GM21526 (cell line): ENCODE results near the gene MYT1.
"Not testable (repeated sequence)": the region's sequence is repeated elsewhere in the genome, so short reads cannot be mapped to it uniquely, and the experiment has no call there.

Experiments
- ATAC-seq: cut with Tn5 transposase; IDR thresholded peaks from one replicate; pipeline ENCODE4 v1.9.1; 2021; ENCODE audit warnings: moderate library complexity; ENCODE audit not compliant: unreplicated experiment, low FRiP score

MYT1 gene

GRCh38 chr20:64166721-64167615, 2.7 kb downstream of the MYT1 start:
- ATAC-seq: no peak

GRCh38 chr20:64167676-64168075, 3.4 kb downstream of the MYT1 start:
- no peak for ATAC-seq

- no peak for ATAC-seq
Observed at GRCh38 chr20:64168381-64169090, 4.3 kb downstream of the MYT1 start.

- no peak for ATAC-seq
Observed at GRCh38 chr20:64169091-64169560, 4.9 kb downstream of the MYT1 start.

- no peak for ATAC-seq
Observed at GRCh38 chr20:64171211-64171610, 7.0 kb downstream of the MYT1 start.

GRCh38 chr20:64173116-64173515, 8.9 kb downstream of the MYT1 start:
- no peak for ATAC-seq

- no peak for ATAC-seq
Observed at GRCh38 chr20:64176551-64176950, 12.3 kb downstream of the MYT1 start.

GRCh38 chr20:64176971-64177370, 12.7 kb downstream of the MYT1 start:
- ATAC-seq: no peak

- no peak for ATAC-seq
Observed at GRCh38 chr20:64177384-64177783, 13.1 kb downstream of the MYT1 start.

GRCh38 chr20:64177787-64178186, 13.5 kb downstream of the MYT1 start:
- ATAC-seq: no peak

GRCh38 chr20:64178925-64179324, 14.7 kb downstream of the MYT1 start:
- ATAC-seq: not testable (repeated sequence)

GRCh38 chr20:64179805-64180204, 15.6 kb downstream of the MYT1 start:
- ATAC-seq: no peak

- ATAC-seq: no peak
Observed at GRCh38 chr20:64180673-64181072, 16.4 kb downstream of the MYT1 start.

- ATAC-seq: no peak
Observed at GRCh38 chr20:64181391-64181790, 17.1 kb downstream of the MYT1 start.

- ATAC-seq: no peak
Observed at GRCh38 chr20:64182146-64182865, 18.1 kb downstream of the MYT1 start.

GRCh38 chr20:64183313-64183712, 19.1 kb downstream of the MYT1 start:
- no peak for ATAC-seq

GRCh38 chr20:64184795-64185194, 20.5 kb downstream of the MYT1 start:
- no peak for ATAC-seq

- ATAC-seq: no peak
Observed at GRCh38 chr20:64185276-64185900, 21.1 kb downstream of the MYT1 start.

- no peak for ATAC-seq
Observed at GRCh38 chr20:64186071-64186598, 21.9 kb downstream of the MYT1 start.

- not testable (repeated sequence) for ATAC-seq
Observed at GRCh38 chr20:64187213-64187612, 23.0 kb downstream of the MYT1 start.
